NCI-H82 treated with DMSO at 0.1 percent for 48 hours (cell line): ENCODE data around the gene PHETA2.
"Not testable (repeated sequence)": the region's sequence is repeated elsewhere in the genome, so short reads cannot be mapped to it uniquely, and the experiment has no call there.

Experiments
- DNase-seq: peaks from one replicate; lab custom pipeline; 2025; ENCODE audit not compliant: unreplicated experiment; lab: John Stamatoyannopoulos, UW

The PHETA2 gene

DNA sequence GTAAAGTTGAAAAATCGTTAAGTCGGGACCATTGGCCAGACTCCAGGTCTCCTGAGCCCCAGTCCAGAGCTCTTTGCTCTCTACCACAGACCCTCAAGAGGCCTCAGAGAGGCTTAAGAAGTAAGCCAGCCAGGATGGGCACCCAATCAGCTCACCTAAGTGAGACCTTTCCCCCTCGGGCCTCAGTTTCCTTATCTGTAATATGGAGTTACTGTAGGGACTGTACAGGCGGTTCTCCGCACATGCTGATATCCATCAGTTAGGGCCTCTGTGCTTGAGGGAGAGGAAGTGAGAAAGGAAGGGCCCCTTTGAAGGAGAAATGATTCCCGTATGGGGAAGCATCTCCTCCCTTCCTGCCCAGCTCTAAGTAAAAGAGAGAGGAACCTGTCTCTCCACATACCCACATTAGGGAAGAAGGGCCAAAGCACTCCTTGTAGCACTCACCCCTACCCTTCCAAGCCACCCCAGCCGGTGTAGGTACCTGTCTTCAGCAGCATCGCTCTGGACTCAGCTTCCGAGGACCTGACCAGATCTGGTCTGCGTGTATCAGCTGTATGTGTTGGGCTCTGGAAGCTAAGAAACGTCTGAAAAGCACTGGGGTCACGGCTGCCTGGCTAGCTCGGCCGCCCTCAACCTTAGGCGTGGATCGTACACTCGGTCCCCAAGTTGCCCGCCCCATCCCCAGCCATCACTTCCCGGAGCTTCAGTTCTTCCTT, 4.1 kb upstream of the PHETA2 start:
- DNase-seq, result no peak

DNA sequence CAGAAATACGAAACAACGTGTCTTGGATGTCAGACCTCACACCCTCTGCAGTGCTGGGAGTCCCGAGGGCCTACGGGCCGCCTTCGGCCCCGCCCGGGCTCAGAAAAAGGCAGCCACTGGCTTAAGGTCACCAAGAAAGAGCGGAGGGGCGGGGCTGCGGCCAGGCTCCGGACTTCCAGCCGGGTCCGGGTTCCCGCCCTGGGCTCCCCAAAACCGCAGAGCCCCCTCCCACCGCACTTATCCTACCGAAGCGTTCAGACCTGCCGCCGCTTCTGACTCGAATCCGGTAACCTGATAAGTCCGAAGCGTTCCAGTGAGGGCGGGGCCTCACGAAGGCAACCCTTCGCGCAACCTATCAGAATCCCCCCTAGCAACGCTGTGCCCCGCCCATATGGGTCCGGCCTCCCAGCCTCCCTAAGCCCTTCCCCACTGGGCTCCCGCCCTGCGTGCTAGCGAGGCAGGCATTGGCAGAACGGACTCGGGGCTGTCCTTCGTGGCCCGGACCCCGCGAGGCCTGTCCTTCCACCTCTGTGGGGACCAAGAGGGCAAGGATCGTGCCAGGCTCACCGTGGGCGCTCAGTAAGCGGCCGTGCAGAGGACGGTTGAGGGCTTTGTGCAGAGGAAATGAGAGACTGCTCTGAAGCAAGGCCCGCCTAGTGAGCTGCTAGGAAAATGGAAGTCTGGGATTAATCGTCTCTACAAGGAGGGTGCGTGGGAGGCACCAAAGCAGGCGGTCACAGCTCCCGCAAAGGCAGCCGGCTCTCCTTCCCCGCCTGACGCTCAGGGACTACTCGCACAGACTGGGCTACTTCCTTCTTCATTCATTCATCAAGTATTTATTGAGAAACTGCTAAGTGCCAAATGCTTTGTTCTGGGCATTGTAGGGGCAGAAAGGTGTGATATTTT, 3.3 kb upstream of the PHETA2 start, which contains the start of gene NAGA:
NAGA (minus strand) TSS at position 296 of the 906 bp plus-strand sequence. CDS start 515 bp downstream, outside the sequence.
- peak; percentile 77 for DNase-seq

DNA sequence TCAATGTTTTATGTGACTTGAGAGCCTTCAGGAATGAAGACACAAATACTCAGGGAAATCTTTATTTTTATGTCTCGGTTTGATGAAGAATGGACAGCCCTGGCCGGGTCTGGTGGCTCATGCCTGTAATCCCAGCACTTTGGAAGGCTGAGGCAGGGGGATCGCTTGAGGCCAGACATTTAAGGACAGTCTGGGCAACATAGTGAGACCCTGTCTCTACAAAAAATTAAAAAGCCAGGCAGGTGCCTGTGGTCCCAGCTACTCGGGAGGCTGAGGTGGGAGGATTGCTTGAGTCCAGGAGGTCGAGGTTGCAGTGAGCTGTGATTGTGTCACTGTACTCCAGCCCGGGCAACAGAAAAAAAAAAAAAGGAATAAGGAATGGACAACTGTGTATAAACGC, 2.5 kb upstream of the PHETA2 start:
- DNase-seq, result not testable (repeated sequence)

DNA sequence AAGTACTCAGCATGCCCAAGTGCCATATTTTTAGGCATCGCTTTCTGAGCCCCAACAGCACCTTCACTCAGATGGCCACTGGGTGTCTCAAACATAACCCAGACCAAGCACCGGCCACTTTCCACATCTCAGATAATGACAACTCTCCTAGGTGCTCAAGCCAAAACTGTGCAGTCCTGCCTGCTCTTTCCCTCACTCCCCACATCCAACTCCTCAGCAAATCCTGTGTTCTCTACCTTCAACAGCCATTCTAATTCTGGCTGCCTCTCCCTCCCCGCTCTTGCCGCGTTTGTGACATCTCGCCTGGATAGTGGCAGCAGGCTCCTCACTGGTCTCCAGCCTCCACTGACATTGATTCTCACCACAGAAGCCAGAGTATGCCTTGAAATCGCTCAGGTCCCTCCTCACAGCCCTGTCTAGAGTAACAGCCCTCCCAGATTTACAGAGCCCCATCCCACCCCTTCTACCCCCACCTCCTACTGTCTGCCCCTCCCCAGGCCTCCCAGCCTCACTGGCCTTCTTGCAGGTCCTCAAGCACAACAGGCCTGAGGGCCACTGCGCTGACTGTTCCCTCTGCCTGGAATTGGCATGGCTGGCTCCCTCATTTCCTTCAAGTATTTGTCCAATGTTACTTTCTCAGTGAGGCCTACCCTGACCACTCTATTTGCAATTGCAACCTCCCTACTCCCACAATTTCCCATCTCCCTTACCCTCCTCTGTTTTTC, 1.3 kb upstream of the PHETA2 start:
- DNase-seq, result no peak

DNA sequence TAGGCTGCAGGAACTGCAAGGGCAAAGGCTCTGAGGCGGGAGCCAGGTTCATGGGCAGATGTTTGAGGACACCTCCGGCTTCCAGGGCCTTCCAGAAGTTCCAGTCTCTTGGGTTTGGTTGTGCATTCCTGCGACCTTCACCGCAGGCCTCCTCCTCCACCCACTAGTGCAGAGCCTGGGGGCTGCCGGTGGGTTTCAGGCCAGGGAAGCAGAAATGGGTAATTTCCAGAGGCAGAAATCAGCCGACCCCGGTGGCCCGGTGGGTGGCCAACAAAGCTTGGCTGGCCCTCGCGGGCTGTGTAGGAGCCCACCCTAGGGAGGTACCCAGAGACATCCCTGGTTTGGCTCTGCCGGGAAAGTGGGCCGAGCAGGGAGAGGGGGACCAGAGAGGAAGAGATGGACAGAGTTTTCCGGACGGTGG, 417 bp upstream of the PHETA2 start:
- DNase-seq, result no peak

DNA sequence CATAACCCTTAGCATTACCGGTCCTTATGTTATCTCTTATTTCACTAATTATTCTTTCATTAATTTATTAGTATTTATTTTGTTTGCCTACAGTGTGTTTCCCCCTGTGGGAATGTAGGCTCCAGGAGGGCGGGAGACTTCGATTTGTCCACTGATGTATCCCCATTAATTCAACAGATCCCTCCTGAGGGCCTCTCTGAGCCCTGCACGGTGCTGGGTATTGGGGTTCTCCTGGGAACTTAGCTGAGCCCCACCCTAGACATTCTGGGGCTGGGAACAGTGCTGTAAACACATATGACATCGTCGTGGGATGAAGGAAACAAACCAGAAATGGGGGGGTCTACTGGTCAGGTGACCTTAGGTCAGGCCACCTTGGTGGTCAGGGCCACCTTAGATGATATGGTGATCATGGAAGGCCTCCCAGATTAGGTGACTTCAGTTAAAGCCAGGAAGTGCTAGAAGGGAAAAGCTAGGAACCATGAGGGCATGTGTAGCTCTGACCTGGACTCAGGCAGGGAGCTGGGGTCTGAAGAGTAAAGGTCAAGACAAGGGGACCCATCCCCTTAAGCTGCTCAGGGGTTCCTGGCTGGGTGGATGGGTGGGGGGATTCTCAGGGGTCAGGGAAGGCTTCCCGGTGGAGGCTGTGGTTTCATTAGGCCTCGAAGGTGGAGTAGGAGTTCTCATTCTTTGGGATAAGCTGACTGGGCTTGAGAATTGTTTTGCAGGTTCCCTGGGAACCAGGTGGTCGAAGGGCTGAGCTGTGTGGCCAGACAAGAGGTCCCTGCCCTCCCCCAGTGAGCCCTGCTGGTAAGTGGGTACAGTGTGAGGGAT, 1.0 kb downstream of the PHETA2 start:
- no peak for DNase-seq

DNA sequence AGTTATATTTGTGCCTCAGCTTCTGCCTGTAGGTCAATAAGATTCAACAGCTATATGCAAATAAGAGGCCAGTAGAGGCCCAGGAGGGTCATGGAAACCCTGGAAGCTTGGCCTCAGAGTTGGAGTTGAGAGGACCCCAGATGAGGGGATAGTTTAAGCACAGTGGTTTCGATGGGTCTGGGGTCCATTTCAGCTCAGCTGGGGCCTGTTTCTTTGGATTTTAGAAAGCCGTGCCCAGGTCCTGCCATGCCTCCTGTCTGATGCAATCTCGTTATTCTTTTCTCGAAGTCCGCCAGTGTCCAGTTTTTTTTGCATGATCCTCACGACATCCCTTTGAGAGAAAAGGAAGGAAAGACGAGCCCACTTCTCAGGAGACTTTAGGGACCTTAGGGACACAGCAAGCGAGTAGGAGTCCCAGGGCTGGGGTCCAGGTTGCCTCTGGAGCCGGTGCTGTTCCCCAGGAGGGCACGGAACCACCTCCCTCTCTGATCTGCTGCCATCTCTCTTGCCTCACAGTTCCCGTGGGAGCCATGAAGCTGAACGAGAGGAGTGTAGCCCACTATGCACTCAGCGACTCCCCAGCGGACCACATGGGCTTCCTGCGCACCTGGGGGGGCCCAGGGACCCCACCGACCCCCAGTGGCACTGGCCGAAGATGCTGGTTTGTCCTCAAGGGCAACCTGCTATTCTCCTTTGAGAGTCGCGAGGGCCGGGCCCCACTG, 2.9 kb downstream of the PHETA2 start:
- no peak for DNase-seq

DNA sequence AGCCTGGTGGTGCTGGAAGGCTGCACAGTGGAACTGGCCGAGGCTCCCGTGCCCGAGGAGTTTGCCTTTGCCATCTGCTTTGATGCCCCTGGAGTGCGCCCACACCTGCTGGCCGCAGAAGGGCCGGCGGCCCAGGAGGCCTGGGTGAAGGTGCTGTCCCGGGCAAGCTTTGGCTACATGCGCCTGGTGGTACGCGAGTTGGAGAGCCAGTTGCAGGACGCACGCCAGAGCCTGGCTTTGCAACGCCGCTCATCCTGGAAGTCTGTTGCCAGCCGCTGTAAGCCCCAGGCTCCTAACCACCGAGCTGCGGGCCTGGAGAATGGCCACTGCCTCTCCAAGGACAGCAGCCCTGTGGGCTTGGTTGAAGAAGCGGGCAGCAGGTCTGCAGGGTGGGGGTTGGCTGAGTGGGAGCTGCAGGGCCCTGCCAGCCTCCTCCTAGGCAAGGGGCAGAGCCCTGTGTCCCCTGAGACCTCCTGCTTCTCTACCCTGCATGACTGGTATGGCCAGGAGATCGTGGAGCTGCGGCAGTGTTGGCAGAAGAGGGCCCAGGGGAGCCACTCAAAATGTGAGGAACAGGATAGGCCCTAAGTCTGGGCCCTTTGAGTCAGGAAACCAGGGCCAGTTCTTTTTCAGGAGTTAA, 3.6 kb downstream of the PHETA2 start:
- no peak for DNase-seq

DNA sequence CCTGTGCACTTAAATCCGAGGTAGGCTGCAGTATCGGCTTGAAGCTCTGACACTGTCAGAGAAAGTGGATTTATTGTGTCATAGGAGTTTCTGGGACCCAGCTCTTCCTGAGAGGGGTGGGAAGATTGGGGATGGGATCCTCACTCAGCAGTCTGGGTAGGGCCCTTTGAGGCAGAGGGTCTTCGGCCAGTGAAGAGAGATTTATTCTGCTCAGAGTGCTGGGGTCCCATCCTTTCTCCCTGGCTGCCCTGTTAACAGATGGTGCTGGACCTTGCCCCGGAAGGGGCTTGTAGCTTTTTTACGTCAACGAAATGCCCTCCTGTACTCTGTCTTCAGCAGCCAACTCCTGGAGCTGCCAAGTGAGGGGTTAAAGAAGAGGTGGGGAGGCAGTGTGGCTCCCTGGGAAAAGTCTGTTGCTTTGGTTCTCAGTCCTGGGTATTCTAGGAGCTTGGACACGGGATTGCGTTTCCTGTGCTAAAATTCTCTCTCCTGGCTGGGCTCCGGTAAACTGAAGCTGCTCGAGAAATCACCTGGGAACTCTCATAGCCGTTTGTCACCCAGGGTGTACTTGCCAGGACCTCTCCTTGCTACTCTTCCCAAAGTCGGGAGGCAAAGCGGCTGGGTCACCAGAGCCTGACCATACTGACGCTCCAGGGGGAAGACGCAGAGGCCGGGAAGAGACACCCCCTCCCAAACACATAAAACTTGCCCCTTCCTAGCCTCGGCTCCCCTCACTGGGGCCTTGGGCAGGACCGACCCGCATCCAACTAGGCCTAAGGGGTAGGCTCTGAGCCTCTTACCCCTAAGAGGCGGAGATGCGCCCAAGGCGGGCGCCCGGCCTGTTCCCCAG, 4.6 kb downstream of the PHETA2 start:
- no peak for DNase-seq

DNA sequence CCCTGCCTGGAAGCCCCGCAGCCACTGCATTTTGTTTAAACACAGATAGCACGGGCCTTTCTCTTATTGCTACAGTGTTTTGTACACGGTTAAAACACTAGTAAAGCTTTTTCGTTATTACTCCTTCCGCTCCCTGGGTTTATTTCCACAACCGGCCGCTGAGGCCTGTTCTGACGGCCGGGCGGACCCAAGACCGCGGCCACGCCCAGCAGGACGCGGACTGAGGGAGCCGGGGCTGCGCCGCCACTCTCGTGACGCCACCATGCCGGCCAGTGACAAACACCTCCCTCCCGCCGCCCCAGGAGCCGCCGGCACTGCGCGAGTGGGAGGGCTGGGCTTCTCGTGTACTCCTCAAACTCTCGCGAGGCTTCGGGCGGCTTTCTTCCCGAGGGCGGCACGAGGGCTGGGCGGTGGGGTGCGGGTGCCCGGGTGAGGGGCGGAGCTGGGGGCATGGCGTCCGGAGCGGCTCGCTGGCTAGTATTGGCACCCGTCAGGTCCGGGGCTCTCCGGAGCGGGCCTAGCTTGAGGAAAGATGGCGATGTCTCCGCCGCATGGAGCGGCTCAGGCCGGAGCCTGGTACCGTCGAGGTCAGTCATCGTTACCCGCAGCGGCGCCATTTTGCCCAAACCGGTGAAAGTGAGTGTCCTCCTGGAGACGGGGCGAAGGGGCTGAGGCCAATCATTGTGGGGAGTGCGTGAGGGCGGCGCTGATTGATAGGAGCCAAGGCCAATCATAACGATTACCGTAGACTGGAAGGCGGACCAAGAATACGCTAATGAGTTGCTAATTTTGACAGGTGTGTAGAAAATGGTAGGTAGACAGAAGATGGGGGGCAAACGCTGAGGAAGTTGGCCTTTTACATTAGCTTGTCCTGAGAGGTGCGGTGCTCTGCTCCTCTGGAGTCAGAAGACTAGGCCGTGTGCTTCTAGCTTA, 5.5 kb downstream of the PHETA2 start, which contains the start of gene SMDT1:
SMDT1 (plus strand) TSS at position 382 of the 933 bp plus-strand sequence; CDS start at position 451, 69 bp downstream.
- peak; percentile 84 for DNase-seq

DNA sequence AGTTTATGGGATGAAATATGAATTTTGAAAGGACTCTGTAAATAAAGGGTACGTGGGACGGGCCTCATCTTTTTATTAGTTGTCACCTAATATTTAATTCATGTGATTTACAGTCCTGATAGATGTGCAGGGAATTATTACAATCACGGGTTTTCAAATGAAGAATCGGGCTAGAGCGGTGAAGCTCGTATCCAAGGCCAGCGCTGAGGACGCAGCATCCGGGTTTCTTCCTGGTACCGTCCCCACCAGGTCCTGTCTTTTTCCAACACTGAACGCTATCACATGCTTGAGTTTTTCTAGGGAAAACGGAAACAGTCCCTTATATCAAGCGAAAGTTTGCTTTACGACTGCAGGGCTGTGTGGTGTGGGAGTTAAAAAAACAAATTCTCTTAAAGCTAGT, 6.2 kb downstream of the PHETA2 start:
- no peak for DNase-seq

DNA sequence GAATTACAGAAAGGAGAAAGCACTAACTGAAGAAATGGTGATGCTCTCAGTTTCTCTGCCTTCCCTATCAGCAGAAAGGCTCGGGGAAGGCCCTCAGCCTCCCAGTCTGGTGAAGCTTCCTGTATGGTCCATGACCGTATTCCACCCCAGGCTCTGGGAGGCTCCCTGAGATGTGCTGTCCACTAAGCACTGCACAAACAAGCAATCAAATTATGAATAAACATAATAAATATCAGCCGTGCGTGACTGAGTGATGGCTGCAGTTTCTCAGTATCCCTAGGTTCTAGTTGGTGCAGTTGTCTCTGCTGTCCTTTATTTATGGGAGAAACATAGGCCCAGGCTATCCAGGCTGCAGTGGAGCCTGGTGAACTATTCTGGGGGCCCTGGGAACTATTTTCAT, 9.1 kb downstream of the PHETA2 start:
- no peak for DNase-seq

DNA sequence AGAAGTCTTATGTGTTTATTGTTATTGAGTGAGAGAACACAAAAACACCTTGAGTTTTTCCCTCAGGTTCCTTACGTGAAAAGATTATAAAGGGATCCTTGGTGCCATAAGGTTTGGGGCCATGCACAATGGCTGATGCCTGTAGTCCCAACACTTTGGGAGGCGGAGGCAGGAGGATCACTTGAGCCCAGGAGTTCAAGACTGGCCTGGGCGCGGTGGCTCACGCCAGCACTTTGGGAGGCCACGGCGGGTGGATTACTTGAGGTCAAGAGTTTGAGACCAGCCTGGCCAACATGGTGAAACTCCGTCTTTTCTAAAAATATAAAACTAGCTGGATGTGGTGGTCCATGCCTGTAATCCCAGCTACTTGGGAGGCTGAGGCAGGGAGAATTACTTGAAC, 10.8 kb downstream of the PHETA2 start:
- DNase-seq, result no peak

DNA sequence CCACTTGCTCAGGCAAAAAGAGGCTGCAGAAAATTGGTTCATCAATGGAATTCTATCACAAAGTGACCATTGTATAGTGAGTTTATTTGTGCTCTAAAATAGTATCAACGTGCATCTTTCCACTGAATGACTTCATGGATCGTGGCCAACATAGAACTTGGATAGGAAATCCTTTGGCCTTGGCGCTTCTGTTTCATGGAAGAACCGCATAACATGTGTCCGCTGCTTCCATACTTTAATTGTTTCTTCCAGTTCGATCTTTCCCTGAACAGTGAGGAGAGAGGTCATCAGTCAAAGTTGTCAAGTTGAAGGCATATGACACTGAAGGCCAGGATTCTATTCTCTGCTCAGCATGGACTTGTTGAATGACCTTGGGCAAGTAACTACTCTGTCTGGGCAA, 12.0 kb downstream of the PHETA2 start:
- DNase-seq, result no peak

DNA sequence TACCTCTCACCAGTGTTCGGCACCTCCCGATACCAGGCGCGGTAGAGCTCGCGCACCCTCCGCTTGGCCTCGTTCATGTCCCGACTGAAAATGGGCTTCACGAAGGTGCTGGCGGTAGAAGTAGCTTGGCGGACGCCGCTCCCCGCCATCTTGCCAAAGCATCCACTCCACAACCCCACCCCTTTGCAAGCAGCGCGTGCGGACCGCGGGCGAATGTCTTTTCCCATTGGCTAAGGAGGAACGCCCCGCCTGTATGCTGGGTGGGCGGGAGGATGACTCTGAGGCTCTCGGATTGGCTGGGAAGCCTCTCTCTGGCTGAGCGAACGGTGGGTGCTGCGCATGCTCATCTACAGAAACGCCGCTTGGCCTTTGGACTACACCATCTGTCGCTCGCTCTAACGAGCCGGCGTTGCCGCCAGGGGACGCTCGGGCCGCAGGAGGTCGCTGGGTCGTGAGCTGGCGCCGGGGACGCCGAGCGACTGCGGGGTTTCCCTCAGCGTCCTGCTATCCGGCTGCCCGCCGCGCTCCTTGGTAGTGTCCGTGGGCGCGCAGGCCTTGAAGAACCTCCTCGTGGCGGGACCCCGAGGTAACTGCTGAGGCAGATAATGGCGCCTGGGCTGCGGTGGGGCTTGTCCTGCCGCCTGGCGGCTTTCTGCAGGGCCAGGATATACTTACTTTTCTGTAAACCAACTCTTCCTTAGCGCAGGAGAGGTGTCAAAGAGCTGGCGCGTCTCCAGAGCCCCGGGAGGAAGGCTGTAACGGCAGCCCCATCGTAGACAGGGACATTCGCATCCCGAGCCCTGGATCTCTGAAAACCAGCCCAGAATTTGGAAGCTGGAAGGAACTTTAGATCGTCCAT, 16.8 kb downstream of the PHETA2 start, which contains the start of gene NDUFA6:
NDUFA6 (minus strand) TSS at position 177 of the 859 bp plus-strand sequence; CDS start at position 149, 28 bp downstream.
- DNase-seq, result peak; percentile 95

DNA sequence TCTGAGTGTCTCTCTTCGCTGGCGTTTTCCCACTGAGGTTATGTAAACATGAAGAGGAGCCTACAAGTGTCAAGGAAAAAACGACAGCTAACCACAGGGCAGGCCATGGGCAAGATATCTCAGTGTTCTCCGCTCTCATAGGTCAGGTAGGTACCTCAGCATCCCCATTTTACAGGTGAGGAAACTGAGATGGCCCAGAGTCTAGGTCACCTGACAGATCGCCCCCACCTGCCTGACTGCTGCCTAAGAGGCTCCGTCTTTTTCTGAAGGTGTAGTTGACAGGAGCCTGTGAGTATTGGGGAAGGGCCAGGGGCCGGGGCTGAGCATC, 17.4 kb downstream of the PHETA2 start:
- no peak for DNase-seq
